H1 (cell line): ENCODE results near the gene TSPAN9. TPM values are rescaled to one million over a fixed set of nuclear protein-coding genes. Genes with fewer than 3 reads are reported as not detected.

Experiments used
- PHF8 ChIP-seq: fragments of 200-600 bp; sonication (generic); conservative IDR thresholded peaks from 2 replicates; pipeline ENCODE4 v1.7.1; 2012; ENCODE audit warnings: low read depth, mild to moderate bottlenecking, inconsistent platforms, low read length, moderate library complexity
- SP4 ChIP-seq: IDR thresholded peaks from 2 replicates; pipeline ENCODE4 v1.6.1; 2012; ENCODE audit warnings: low read length, inconsistent platforms
- polyA plus RNA-seq, 7 experiments: library from polyadenylated mRNA; depleted of rRNA in 3 of 7; stranded (reverse) in 5 of 7; unstranded in 2 of 7; fragments of >200 nt in 5 of 7; fragments of 200-250 nt in 2 of 7; gene quantifications; 1 replicate in 5 of 7; 2 replicates in 1 of 7; 4 replicates in 1 of 7; pipeline versions ENCODE4 v1.2.1 to v1.2.3, GENCODE V29; 2011 to 2013; ENCODE audit warnings: missing spikeins in 2 of 7, mixed read lengths in 2 of 7
- total RNA-seq: library from RNA; stranded (reverse); fragmentation: NEBNext Ultra II Directional; extraction: Animal tissue kit (Norgen Biotek cat#: 25700); gene quantifications from 2 replicates; pipeline ENCODE4 v1.2.1, GENCODE V29; 2021

The TSPAN9 gene
- total and polyA plus RNA-seq, 2 of the 8 experiments (the other 6 are each of a cell fraction or from before 2014, with no cell fraction given), result 11.5 to 29.1 TPM

DNA sequence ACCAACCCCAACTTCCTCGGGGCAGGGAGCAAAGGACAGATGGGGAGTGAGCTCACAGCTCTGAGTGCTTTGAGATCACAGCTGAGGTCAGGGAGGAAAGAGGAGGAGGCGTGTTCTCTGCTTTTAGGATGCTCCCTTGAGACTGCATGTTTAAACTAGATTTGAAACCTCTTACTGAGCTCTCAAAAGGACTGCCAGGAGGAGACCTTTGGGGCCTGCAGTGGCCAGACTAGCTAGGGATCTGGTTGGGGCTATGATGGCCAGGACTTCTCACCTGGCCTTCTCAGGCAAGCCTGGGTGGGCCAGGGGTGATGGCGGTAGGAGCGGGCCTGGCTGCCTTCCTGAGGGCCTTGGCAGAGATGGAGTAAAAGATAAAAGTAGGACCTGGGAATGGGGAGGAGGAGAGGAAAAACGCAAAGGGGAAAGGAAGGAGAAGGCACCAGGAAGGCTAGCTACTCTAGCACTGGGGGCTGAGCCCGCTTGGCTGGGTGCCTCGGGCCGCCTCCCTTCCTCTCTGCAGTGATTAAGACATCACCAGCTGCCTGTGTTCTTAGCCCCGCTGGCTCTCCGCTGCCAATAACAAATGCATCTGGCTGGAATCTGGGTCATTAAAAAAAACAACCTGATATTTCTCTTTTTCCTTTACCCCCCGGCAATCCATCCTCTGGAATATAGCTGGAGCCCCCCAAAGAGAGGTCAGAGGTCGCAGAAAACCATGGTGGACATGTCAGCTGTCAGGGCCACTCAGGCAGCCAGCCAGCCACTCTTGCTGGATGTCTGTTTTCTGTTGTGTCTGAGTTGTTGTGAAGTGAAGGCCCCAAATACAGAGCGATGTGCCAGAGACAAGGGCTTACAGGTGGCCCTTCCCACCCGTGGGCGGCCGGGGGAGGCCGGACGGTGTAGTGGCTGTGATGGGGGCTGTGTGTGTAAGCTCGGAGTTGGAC lies 141.3 kb downstream of the TSPAN9 start (continued):
- no peak for TF ChIP-seq PHF8
- no peak for TF ChIP-seq SP4
